Heart left ventricle (tissue), 16 donors: ENCODE measurements around the gene KCTD6. TPM values are rescaled to one million over a fixed set of nuclear protein-coding genes. Genes with fewer than 3 reads are reported as not detected.

Source experiments
- ATAC-seq, 4 donors: fragments of 200-7000 bp; cut with Tn5 transposase; one replicate each; pipeline ENCODE4 v1.9.1; 2020 to 2022; ENCODE audit warnings: moderate library complexity in 4 of 4, mild to moderate bottlenecking in 3 of 4, moderate number of reproducible peaks in 1 of 4
- DNase-seq, 5 donors: peaks; one replicate each; pipeline ENCODE4 v3.0.0-alpha.2; 2020
- H3K27ac ChIP-seq, 12 donors: fragments of 200-600 bp; sonication (generic) in 4 of 12; one replicate each; pipeline versions ENCODE4 v1.5.0 to v1.8.0; 2016 to 2022; ENCODE audit warnings: mild to moderate bottlenecking in 2 of 12
- H3K27me3 ChIP-seq, 9 donors: fragments of 200-600 bp; sonication (generic) in 2 of 9; one replicate each; pipeline versions ENCODE4 v1.5.1 to v1.8.0; 2016 to 2022; ENCODE audit warnings: mild to moderate bottlenecking in 3 of 9
- H3K36me3 ChIP-seq, 9 donors: fragments of 200-600 bp; sonication (generic) in 2 of 9; one replicate each; pipeline versions ENCODE4 v1.5.0 to v1.8.0; 2018 to 2022; ENCODE audit warnings: mild to moderate bottlenecking in 2 of 9
- H3K4me1 ChIP-seq, 12 donors: fragments of 200-600 bp; sonication (generic) in 4 of 12; one replicate each; pipeline versions ENCODE4 v1.5.0 to v1.8.0; 2016 to 2022; ENCODE audit warnings: mild to moderate bottlenecking in 3 of 12
- H3K4me3 ChIP-seq, 12 donors: fragments of 200-600 bp; sonication (generic) in 4 of 12; one replicate each; pipeline versions ENCODE4 v1.5.0 to v1.8.0; 2017 to 2022; ENCODE audit warnings: mild to moderate bottlenecking in 9 of 12, moderate library complexity in 4 of 12
- H3K9me3 ChIP-seq, 12 donors: fragments of 200-600 bp; sonication (generic) in 4 of 12; one replicate each; pipeline versions ENCODE4 v1.5.0 to v1.8.0; 2016 to 2022; ENCODE audit warnings: mild to moderate bottlenecking in 1 of 12
- CTCF ChIP-seq, 12 donors: fragments of 200-600 bp; sonication (generic) in 4 of 12; IDR thresholded peaks; one replicate each; pipeline versions ENCODE4 v1.5.0 to v1.8.0; 2018 to 2022; ENCODE audit warnings: antibody characterized with exemption in 12 of 12, mild to moderate bottlenecking in 5 of 12
- POLR2A ChIP-seq, 2 donors: fragments of 450-650 bp; IDR thresholded peaks; one replicate each; pipeline ENCODE4 v1.6.1; 2017; ENCODE audit warnings: antibody characterized with exemption in 2 of 2, mild to moderate bottlenecking in 2 of 2, moderate library complexity in 2 of 2
- WGBS, 4 donors: extraction: QIAGEN DNeasy Blood & Tissue Kit in 2 of 4; methylation state at CpG; one replicate each; pipeline versions ENCODE4 v1.1.5 to v1.1.7; 2013 to 2018; 5-methylcytosine and 5-hydroxymethylcytosine counted together
- intact Hi-C, 10 donors: fragments of 100-400 bp; cut with DNase I; formaldehyde crosslinking; loops; one replicate each; pipeline versions ENCODE4 v1.11.1 to v1.14.2; 2022
- polyA plus RNA-seq, 2 donors: library from polyadenylated mRNA; stranded (reverse); fragments of 200-250 nt; gene quantifications; one replicate each; pipeline ENCODE4 v1.2.3, GENCODE V29; 2013
- total RNA-seq, 9 donors: library from RNA; depleted of rRNA in 2 of 9; stranded (reverse); fragments of >200 nt in 2 of 9; fragmentation: NEBNext Ultra II Directional in 3 of 9; extraction: Animal tissue kit (Norgen Biotek cat#: 25700) in 3 of 9; gene quantifications; one replicate each; pipeline versions ENCODE4 v1.1.0 to v1.2.4, GENCODE V29; 2016 to 2023
- donor health status: ischemic (EF 13 %, LVEDD 7.1; RV severe dilation, severe dysfunction).
- donor health status: healthy with polysubstance abuse.
- donor health status: DM: no; HTN: yes; CAD: no.
- donor health status: DM: no; HTN: no; CAD: no.
- donor health status: ischemic (EF 25% LVEDD 6.9; RV normal size, moderate dysfunction).
- donor health status: ischemic (EF 25% LVEDD 5.7; RV mildly dilated, moderate dysfunction).
- donor health status: healthy.
- donor health status: DM: yes; HTN: yes; CAD: no.
- donor health status: ischemic (EF 35%, LVEDD 5.7; RV mildly dilated, moderate dysfunction).
- donor health status: nonischemic (EF 11% LVEDD 7.7; RV severe dilation, severe dysfunction).
- donor health status: DM: yes; HTN: yes; CAD: no.
- donor health status: PGD.
- donor health status: ischemic (EF 29% LVEDD 5.4; RV normal size, mild dysfunction).
- donor health status: nonischemic (EF 23%, LVEDD 6.1; RV moderate dilation, normal function).

Gene KCTD6
- total and polyA plus RNA-seq, 11 donors = 5.7 to 10.5 (median 6.9) TPM

GRCh38 chr3:58531956-58532355 lies 40.1 kb downstream of the KCTD6 start:
- 91 to 100% (median 95%) methylated on average over 2 of the region's 2 CpGs for WGBS, 4 donors

DNA sequence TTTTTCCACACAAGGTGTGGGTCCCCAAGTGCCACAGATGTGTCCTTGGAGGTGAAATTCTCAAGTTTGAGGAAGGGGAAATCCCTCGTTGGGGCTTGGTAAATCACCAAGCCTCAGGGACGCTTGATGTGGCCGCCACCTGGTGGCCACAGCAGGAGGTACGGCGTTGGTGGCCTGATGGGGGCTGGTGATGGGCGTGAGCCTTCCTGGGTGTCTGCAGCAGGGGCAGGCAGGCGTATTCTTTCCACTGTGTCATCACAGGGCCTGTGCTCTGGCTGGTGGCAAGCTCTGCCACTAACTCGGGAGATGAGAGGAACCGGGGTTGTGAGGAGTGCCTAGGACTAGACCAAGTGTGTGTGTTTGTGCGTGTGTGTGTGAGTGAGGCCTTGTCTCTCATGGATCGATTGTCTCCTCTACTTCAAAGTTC lies 40.9 kb downstream of the KCTD6 start:
- Histone ChIP-seq H3K4me1 (peaks cover 8 to 50% (median 27%) of the 10 kb centered on the region in 12 donors), H3K4me3 (no peak overlapping the region), H3K27me3 (no peaks in the 10 kb centered on the region), H3K27ac (no peak overlapping the region), H3K36me3 (peaks cover 0 to 72% (median 52%) of the 10 kb centered on the region in 9 donors), H3K9me3 (no peaks in the 10 kb centered on the region)
- 21 to 25% (median 23%) methylated on average over 11 of the region's 11 CpGs for WGBS, 4 donors
- DNase-seq (peak; percentile 56 to 87 (median 78)), ATAC-seq (peak in 3 of 4 donors; percentile 53 to 65 (median 61))
- intact Hi-C loops = loop anchor here (1.0 to 10.0 kb wide), 14 partner anchors 40 to 358 kb away; partner anchors contain the start of genes KCTD6 (in 5 of the 10), PDHB (in 3 of the 10), HTD2 (in 1 of the 10) and RPP14 (in 1 of the 10)
- TF ChIP-seq POLR2A (IDR thresholded peaks at IDR 0.05) (no peak), CTCF (IDR thresholded peaks at IDR 0.05) (peak; percentile 85 to 95 (median 90))

More at GRCh38 chr3:58531956-58532355, 40.1 kb downstream of the KCTD6 start:
- H3K9me3 ChIP-seq = no peaks in the 10 kb centered on the region
- H3K4me3 ChIP-seq = no peak overlapping the region
- no peaks in the 10 kb centered on the region for H3K27me3 ChIP-seq
- peaks cover 7 to 43% (median 21%) of the 10 kb centered on the region in 12 donors for H3K4me1 ChIP-seq
- H3K36me3 ChIP-seq = peaks cover 0 to 80% (median 57%) of the 10 kb centered on the region in 9 donors
- H3K27ac ChIP-seq = no peak overlapping the region
- ATAC-seq (no peak), DNase-seq (no peak)
- intact Hi-C loops = loop anchor here (1.0 to 10.0 kb wide), 14 partner anchors 39 to 357 kb away; partner anchors contain the start of genes KCTD6 (in 5 of the 10), PDHB (in 3 of the 10), HTD2 (in 1 of the 10) and RPP14 (in 1 of the 10)
- TF ChIP-seq POLR2A (IDR thresholded peaks at IDR 0.05) (no peak), CTCF (IDR thresholded peaks at IDR 0.05) (no peak)

GRCh38 chr3:58534592-58535494 lies 42.9 kb downstream of the KCTD6 start:
- no peak for TF ChIP-seq POLR2A (IDR thresholded peaks at IDR 0.05)
- no peak for TF ChIP-seq CTCF (IDR thresholded peaks at IDR 0.05)
- Histone ChIP-seq H3K27me3 (no peaks in the 10 kb centered on the region), H3K4me1 (peaks cover 8 to 39% (median 28%) of the 10 kb centered on the region in 12 donors), H3K36me3 (peaks cover 0 to 51% (median 40%) of the 10 kb centered on the region in 9 donors), H3K9me3 (no peaks in the 10 kb centered on the region), H3K4me3 (no peak overlapping the region), H3K27ac (no peak overlapping the region)
- ATAC-seq (no peak), DNase-seq (no peak)
- intact Hi-C loops = loop anchor here (2.0 to 10.0 kb wide), 11 partner anchors 43 to 360 kb away; partner anchors contain the start of genes KCTD6 (in 4 of the 10), PDHB (in 3 of the 10), HTD2 (in 1 of the 10) and RPP14 (in 1 of the 10)
- WGBS, 4 donors = 95 to 97% (median 97%) methylated on average over 9 of the region's 9 CpGs
